Measurements from ENCODE around the gene TUFT1.

TUFT1 gene

DNA sequence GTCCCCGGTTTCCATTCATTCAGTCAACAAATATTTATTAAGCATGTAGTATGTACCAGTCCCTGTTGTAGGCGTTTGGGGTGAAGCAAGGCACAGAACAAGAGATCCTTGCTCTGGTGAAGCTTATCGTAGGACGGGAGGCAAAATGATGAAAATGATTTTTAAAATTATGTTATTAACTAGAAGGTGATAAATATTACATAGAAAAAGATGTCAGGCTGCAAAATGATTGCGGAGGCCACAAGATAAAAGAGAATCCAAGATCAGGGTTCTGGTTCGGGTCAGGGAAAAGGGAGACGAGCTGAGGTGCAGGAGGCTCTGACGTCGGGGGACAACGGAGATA lies 29.5 kb upstream of the TUFT1 start:
- TF ChIP-seq FOXP2 (optimal IDR thresholded peaks at IDR 0.05; ENCODE audit: control extremely low read depth, extremely low read length, insufficient read depth), result no peak
- Histone ChIP-seq H3K36me3 (ENCODE audit: insufficient read depth, low read length) (no peaks in the 10 kb centered on the region), H3K4me3 (peak overlapping the region; percentile 91), H3K9me3 (ENCODE audit: low read depth, low read length) (no peaks in the 10 kb centered on the region), H3K9ac (ENCODE audit: insufficient read length) (peak overlapping the region; percentile 64), H3K27ac (no peak overlapping the region)
- DNase-seq (ENCODE audit: low read depth, low spot score), result no peak

- Histone ChIP-seq H3K9me3 (ENCODE audit: low read depth, low read length) (no peaks in the 10 kb centered on the region), H3K36me3 (ENCODE audit: insufficient read depth, low read length) (no peaks in the 10 kb centered on the region), H3K9ac (ENCODE audit: insufficient read length) (peak within 1 kb of the TSS; percentile 75), H3K4me3 (peak within 1 kb of the TSS; percentile 91), H3K27ac (no peak within 1 kb of the TSS)
- no peak for TF ChIP-seq FOXP2 (optimal IDR thresholded peaks at IDR 0.05; ENCODE audit: control extremely low read depth, extremely low read length, insufficient read depth)
- no peak for TF ChIP-seq EZH2 (IDR thresholded peaks at IDR 0.05)
- TF ChIP-seq POLR2AphosphoS5 (IDR thresholded peaks at IDR 0.05; ENCODE audit: borderline replicate concordance, low read depth, low read length), result peak; percentile 46
- no peak for DNase-seq (ENCODE audit: low read depth, low spot score)
These were observed 29.0 kb upstream of the TUFT1 start, which contains the start of gene CGN for GRCh38 chr1:151510957-151511635. CGN (plus strand) TSS chr1:151511387; CDS start chr1:151518520, 7,133 bp downstream.

DNA sequence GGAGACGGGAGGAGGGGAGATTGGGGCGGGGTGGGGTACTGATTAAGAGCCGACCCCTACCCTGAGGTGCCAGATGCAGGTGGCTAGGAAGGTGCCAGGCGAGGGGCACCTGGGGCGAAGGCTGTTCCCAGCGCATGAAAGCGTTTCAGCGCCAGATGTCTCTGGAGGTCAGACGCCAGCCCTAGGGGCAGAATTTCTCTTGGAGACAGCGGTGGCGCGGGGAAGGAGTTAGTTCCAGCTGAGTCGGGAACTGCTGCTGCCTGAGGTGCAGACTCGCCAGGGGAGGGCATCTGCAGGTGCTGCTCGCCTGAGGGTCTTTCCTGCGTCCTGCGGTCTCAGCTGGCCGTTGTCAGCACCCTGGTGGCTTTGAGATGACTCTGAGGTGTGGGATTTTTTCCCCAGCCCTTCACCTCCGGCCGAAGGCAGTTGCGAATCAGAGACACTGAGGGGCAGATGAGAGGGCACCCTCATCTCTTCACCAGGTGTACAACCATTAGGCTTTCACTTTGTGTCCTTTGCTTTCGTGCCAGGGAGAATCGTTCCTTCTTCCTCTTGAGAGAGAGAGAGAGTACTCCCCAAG lies 28.4 kb upstream of the TUFT1 start:
- no peak overlapping the region for H3K27ac ChIP-seq

GRCh38 chr1:151512326-151512725 lies 27.8 kb upstream of the TUFT1 start:
- Histone ChIP-seq H3K9me3 (ENCODE audit: low read depth, low read length) (no peaks in the 10 kb centered on the region), H3K36me3 (ENCODE audit: insufficient read depth, low read length) (no peaks in the 10 kb centered on the region), H3K9ac (ENCODE audit: insufficient read length) (no peak overlapping the region), H3K27ac (no peak overlapping the region), H3K4me3 (peak overlapping the region; percentile 91)
- TF ChIP-seq EZH2 (IDR thresholded peaks at IDR 0.05) (no peak), POLR2AphosphoS5 (IDR thresholded peaks at IDR 0.05; ENCODE audit: borderline replicate concordance, low read depth, low read length) (no peak), FOXP2 (optimal IDR thresholded peaks at IDR 0.05; ENCODE audit: control extremely low read depth, extremely low read length, insufficient read depth) (no peak)
- no peak for DNase-seq (ENCODE audit: low read depth, low spot score)

More for the DNA sequence above, 28.4 kb upstream of the TUFT1 start:
- H3K4me3 ChIP-seq, result peak overlapping the region; percentile 91
- H3K36me3 ChIP-seq (ENCODE audit: insufficient read depth, low read length), result no peaks in the 10 kb centered on the region
- no peaks in the 10 kb centered on the region for H3K9me3 ChIP-seq (ENCODE audit: low read depth, low read length)
- TF ChIP-seq FOXP2 (optimal IDR thresholded peaks at IDR 0.05; ENCODE audit: control extremely low read depth, extremely low read length, insufficient read depth), result no peak
- no peak for TF ChIP-seq EZH2 (IDR thresholded peaks at IDR 0.05)
- TF ChIP-seq POLR2AphosphoS5 (IDR thresholded peaks at IDR 0.05; ENCODE audit: borderline replicate concordance, low read depth, low read length), result no peak
- no peak for DNase-seq (ENCODE audit: low read depth, low spot score)
- peak overlapping the region; percentile 75 for H3K9ac ChIP-seq (ENCODE audit: insufficient read length)

DNA sequence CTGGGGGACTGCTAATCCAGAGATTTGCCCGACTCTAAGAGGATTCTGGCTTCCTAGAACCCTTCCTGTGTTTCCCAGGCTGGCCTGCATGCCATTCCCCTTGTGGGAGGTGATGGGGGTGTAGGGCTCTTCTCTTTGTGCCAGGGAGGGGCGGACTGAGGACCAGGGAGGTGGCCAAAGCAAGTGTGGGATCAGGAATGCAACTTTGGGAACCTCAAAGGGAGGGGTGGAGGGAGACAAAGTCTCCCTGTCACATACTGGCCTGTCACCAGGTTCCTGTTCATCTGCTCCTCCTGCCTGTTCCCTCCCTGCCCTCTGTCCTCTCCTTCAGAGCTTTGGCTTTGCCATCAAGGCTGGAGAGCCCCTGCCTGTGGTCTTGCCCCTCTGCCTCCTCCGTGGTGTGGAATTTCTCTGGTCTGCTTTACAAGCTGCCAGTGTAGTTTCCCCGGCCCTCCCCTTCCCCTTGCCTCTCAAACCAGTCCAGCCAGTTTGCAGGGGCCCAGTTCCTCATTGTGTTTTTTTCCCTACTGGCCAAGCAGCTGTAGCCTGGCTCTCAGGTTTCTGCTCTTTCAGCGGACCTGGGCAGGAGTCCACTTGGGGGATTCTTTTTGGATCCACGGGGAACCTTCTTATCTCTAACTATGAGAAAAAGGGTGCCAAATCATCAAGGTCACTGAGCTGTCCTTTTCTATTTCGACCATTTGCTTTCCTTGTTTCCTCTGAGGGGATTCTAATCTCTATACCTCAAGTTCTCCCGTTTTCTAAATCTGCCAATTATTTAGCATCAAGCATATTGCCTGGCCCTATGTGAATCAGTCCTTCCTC lies 27.1 kb upstream of the TUFT1 start:
- Histone ChIP-seq H3K9ac (ENCODE audit: insufficient read length) (no peak overlapping the region), H3K36me3 (ENCODE audit: insufficient read depth, low read length) (no peaks in the 10 kb centered on the region), H3K9me3 (ENCODE audit: low read depth, low read length) (no peaks in the 10 kb centered on the region), H3K27ac (no peak overlapping the region), H3K4me3 (no peak overlapping the region; the same call in 1 of the 2 replicates)
- DNase-seq (ENCODE audit: low read depth, low spot score), result no peak
- no peak for TF ChIP-seq FOXP2 (optimal IDR thresholded peaks at IDR 0.05; ENCODE audit: control extremely low read depth, extremely low read length, insufficient read depth)

DNA sequence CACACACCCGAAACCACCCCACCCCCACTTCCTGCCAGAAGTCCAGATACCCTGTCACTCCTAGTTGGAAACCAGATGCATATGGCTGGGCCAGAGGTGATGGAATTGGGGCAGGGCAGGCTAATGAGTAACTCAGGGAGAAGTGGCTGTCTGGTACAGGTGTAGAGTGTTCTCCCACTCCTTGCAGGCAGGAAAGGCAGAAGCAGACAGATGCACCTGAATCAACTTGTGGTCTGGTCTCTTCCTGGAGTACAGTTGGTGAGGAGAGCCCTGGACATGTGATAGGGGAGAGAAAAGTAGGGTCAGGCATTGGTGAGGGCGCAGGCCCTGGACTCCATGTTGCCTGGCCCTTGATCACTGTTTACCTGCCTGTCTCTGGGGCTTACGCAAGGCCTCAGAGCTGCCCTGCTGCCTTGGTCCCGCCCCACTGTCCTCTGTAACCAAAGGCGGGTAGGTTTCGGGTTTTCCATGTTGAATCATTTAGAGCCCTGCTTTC lies 26.4 kb upstream of the TUFT1 start:
- no peak overlapping the region for H3K9ac ChIP-seq (ENCODE audit: insufficient read length)
- no peak overlapping the region for H3K27ac ChIP-seq
- TF ChIP-seq POLR2AphosphoS5 (IDR thresholded peaks at IDR 0.05; ENCODE audit: borderline replicate concordance, low read depth, low read length) (no peak), EZH2 (IDR thresholded peaks at IDR 0.05) (no peak), FOXP2 (optimal IDR thresholded peaks at IDR 0.05; ENCODE audit: control extremely low read depth, extremely low read length, insufficient read depth) (no peak)
- no peak for DNase-seq (ENCODE audit: low read depth, low spot score)
- H3K36me3 ChIP-seq (ENCODE audit: insufficient read depth, low read length), result no peaks in the 10 kb centered on the region
- H3K9me3 ChIP-seq (ENCODE audit: low read depth, low read length), result no peaks in the 10 kb centered on the region
- H3K4me3 ChIP-seq, result no peak overlapping the region

- no peak overlapping the region for H3K27ac ChIP-seq
- no peak overlapping the region for H3K9ac ChIP-seq (ENCODE audit: insufficient read length)
- no peak for TF ChIP-seq FOXP2 (optimal IDR thresholded peaks at IDR 0.05; ENCODE audit: control extremely low read depth, extremely low read length, insufficient read depth)
- TF ChIP-seq EZH2 (IDR thresholded peaks at IDR 0.05), result no peak
- no peaks in the 10 kb centered on the region for H3K9me3 ChIP-seq (ENCODE audit: low read depth, low read length)
- H3K4me3 ChIP-seq, result no peak overlapping the region
- DNase-seq (ENCODE audit: low read depth, low spot score), result no peak
- H3K36me3 ChIP-seq (ENCODE audit: insufficient read depth, low read length), result no peaks in the 10 kb centered on the region
These were observed 25.7 kb upstream of the TUFT1 start for GRCh38 chr1:151514366-151514765.

DNA sequence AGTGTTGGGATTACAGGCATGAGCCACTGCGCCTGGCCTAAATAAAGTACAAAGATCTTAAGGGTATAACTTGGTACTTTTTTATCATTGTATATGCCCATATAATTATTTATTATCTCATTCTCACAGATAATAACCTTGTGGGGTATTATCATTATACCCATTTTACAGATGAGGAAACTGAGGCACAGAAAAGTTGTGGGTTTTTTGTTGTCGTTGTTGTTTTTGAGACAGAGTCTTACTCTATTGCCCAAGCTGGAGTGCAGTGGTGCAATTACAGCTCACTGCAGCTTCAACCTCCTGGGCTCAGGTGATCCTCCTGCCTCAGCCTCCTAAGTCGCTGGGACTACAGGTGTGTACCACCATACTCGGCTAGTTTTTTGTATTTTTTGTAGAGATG lies 24.8 kb upstream of the TUFT1 start:
- Histone ChIP-seq H3K9me3 (ENCODE audit: low read depth, low read length) (no peaks in the 10 kb centered on the region), H3K9ac (ENCODE audit: insufficient read length) (no peak overlapping the region), H3K36me3 (ENCODE audit: insufficient read depth, low read length) (no peaks in the 10 kb centered on the region), H3K4me3 (no peak overlapping the region), H3K27ac (no peak overlapping the region)
- TF ChIP-seq FOXP2 (optimal IDR thresholded peaks at IDR 0.05; ENCODE audit: control extremely low read depth, extremely low read length, insufficient read depth) (no peak), POLR2AphosphoS5 (IDR thresholded peaks at IDR 0.05; ENCODE audit: borderline replicate concordance, low read depth, low read length) (no peak), EZH2 (IDR thresholded peaks at IDR 0.05) (no peak)
- DNase-seq (ENCODE audit: low read depth, low spot score), result no peak
